ENCODE measurements around the gene KAZN.

Gene KAZN

DNA sequence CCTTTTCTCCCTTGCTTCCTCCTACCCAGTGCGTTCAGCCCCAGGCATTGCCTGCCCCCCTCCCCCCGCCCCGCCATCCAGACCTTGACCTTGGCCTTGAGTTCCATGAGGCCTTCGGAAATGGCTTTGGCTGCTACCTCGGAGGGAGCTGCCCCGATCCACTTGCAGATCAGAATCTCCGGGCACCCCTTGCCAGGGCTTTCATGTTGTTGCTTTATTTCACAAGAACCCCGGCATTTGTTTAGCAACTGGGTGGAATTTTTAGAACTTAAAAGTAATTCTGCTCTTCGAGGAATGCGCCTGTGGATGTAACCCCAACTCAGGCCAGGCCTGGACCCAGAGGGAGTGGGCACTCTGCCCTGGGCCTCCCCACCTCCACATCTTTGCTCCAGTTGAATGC is 401.0 kb downstream of the KAZN start:
- H3K27me3 ChIP-seq (ENCODE audit: control insufficient read depth, insufficient read depth, low read length): no peaks in the 10 kb centered on the region
- H3K9me3 ChIP-seq (replicated peaks; ENCODE audit: low read length): no peaks in the 10 kb centered on the region
- no peak overlapping the region for H3K4me2 ChIP-seq (ENCODE audit: low read length)
- peaks cover 38% of the 10 kb centered on the region for H3K4me1 ChIP-seq (ENCODE audit: control insufficient read depth, insufficient read depth, low read length)
- no peak overlapping the region for H3K9ac ChIP-seq (ENCODE audit: low read depth, low read length)
- H3K4me3 ChIP-seq (ENCODE audit: low read length): no peak overlapping the region
- no peaks in the 10 kb centered on the region for H3K36me3 ChIP-seq (ENCODE audit: insufficient read depth, low read length)

DNA sequence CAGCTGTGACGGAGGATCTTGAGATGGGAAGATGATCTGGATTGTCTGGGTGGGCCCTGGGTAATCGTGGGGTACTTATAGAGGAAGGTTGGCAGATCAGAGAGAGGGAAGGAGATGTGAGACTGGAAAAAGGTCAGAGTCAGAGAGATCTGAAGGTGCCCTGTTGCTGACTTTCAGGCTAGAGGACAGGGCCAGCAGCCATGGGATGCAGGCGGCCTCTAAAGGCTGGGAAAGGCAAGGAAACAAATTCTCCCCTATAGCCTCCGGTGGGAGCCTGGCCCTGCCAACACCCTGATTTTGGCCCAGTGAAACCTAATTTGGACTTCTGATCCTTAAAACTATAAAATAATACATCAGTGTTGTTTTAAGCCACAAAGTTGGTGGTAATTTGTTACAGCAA is 401.5 kb downstream of the KAZN start:
- Histone ChIP-seq H3K27me3 (ENCODE audit: control insufficient read depth, insufficient read depth, low read length) (no peaks in the 10 kb centered on the region), H3K36me3 (ENCODE audit: insufficient read depth, low read length) (no peaks in the 10 kb centered on the region), H3K9me3 (replicated peaks; ENCODE audit: low read length) (no peaks in the 10 kb centered on the region), H3K4me2 (ENCODE audit: low read length) (no peak overlapping the region), H3K9ac (ENCODE audit: low read depth, low read length) (no peak overlapping the region), H3K4me3 (ENCODE audit: low read length) (no peak overlapping the region), H3K4me1 (ENCODE audit: control insufficient read depth, insufficient read depth, low read length) (peaks cover 35% of the 10 kb centered on the region)

DNA sequence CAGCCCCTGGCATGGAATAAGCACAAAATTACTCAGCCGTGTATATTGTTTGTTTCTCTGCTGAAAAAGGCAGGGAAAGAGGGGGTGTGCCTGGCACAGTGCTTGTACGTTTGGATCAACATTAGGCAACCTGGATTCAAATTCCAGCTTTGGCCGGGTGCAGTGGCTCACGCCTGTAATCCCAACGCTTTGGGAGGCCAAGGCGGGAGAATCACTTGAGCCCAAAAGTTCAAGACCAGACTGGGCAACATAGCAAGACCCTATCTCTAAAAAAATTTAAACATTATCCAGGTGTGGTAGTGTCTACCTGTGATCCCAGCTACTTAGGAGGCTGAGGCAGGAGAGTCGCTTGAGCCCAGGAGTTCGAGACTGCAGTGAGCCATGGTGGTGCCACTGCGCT is 402.2 kb downstream of the KAZN start:
- Histone ChIP-seq H3K9me3 (replicated peaks; ENCODE audit: low read length) (no peaks in the 10 kb centered on the region), H3K4me3 (ENCODE audit: low read length) (no peak overlapping the region), H3K9ac (ENCODE audit: low read depth, low read length) (no peak overlapping the region), H3K27me3 (ENCODE audit: control insufficient read depth, insufficient read depth, low read length) (no peaks in the 10 kb centered on the region), H3K4me1 (ENCODE audit: control insufficient read depth, insufficient read depth, low read length) (peaks cover 28% of the 10 kb centered on the region), H3K4me2 (ENCODE audit: low read length) (no peak overlapping the region), H3K36me3 (ENCODE audit: insufficient read depth, low read length) (no peaks in the 10 kb centered on the region)

DNA sequence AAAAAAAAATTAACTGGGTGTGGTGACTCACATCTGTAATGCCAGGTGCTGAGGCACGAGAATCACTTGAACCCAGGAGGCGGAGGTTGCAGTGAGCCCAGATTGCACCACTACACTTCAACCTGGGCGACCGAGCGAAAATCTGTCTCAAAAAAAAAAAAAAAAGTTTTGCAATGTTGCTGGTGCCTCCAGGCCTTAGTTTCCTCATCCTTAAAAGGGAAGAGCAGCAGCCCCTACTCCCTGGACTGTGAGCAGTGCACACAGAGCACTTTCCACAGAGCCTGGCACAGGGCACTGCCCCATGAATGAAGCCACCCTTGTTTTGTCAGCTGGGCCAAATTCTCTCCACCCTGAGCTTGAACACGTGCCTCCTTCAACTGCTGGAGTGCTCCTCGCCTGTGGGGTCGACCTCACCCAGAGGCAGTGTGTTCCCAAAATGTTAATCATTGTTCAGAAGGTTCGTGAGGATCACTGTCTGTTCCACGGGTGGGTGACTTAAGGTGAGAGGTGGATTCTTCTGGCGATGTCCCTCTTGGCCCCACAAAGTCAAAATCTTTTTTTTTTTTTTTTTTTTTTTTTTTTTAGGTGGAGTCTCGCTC is 402.9 kb downstream of the KAZN start:
- peaks cover 21% of the 10 kb centered on the region for H3K4me1 ChIP-seq (ENCODE audit: control insufficient read depth, insufficient read depth, low read length)
- no peak overlapping the region for H3K4me2 ChIP-seq (ENCODE audit: low read length)
- no peaks in the 10 kb centered on the region for H3K36me3 ChIP-seq (ENCODE audit: insufficient read depth, low read length)
- no peaks in the 10 kb centered on the region for H3K27me3 ChIP-seq (ENCODE audit: control insufficient read depth, insufficient read depth, low read length)
- H3K9me3 ChIP-seq (replicated peaks; ENCODE audit: low read length): no peaks in the 10 kb centered on the region
- H3K4me3 ChIP-seq (ENCODE audit: low read length): no peak overlapping the region
- no peak overlapping the region for H3K9ac ChIP-seq (ENCODE audit: low read depth, low read length)

DNA sequence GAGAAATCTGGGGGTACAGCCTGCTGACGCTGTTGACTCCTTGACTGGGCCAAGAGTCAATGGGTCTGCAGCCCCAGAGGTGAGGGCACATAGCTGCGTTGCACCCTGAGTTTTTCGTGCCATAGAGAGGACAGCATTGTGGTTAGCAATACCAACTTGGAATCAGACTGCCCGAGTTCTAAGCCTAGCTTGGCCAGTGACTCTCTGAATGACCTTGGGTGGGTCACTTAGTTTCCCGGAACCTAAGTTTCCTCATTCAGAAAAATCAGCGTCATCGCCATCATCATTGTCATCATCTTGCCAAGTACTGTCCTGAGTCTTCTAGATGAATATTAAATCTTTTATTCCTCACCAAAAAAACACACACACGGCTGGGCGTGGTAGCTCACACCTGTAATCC is 403.8 kb downstream of the KAZN start:
- no peaks in the 10 kb centered on the region for H3K36me3 ChIP-seq (ENCODE audit: insufficient read depth, low read length)
- no peak overlapping the region for H3K4me2 ChIP-seq (ENCODE audit: low read length)
- H3K27me3 ChIP-seq (ENCODE audit: control insufficient read depth, insufficient read depth, low read length): no peaks in the 10 kb centered on the region
- H3K9ac ChIP-seq (ENCODE audit: low read depth, low read length): no peak overlapping the region
- no peak overlapping the region for H3K4me3 ChIP-seq (ENCODE audit: low read length)
- H3K9me3 ChIP-seq (replicated peaks; ENCODE audit: low read length): no peaks in the 10 kb centered on the region
- H3K4me1 ChIP-seq (ENCODE audit: control insufficient read depth, insufficient read depth, low read length): peaks cover 14% of the 10 kb centered on the region

DNA sequence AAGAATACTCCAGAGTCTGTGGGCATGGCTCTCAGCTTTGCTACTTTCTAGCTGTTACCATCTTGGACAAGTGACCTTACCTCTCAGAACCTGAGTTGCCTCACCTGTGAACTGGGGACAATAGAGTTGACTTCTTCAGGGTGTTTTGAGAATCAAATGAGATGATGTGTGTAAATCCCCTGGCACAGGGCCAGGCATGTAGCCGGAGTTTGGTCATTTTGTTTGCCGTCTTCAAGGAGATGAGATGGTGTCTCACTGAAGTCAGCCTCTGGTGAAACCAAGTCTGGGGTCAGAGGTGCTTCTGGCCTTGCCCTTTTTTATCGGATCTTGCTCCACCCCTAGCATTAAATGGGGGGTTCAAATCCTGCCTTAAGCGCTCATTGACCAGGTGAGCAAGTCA is 405.9 kb downstream of the KAZN start:
- Histone ChIP-seq H3K4me2 (ENCODE audit: low read length) (no peak overlapping the region), H3K4me3 (ENCODE audit: low read length) (no peak overlapping the region), H3K9ac (ENCODE audit: low read depth, low read length) (no peak overlapping the region), H3K9me3 (replicated peaks; ENCODE audit: low read length) (no peaks in the 10 kb centered on the region), H3K36me3 (ENCODE audit: insufficient read depth, low read length) (peaks cover 9% of the 10 kb centered on the region), H3K4me1 (ENCODE audit: control insufficient read depth, insufficient read depth, low read length) (peaks cover 3% of the 10 kb centered on the region), H3K27me3 (ENCODE audit: control insufficient read depth, insufficient read depth, low read length) (no peaks in the 10 kb centered on the region)

DNA sequence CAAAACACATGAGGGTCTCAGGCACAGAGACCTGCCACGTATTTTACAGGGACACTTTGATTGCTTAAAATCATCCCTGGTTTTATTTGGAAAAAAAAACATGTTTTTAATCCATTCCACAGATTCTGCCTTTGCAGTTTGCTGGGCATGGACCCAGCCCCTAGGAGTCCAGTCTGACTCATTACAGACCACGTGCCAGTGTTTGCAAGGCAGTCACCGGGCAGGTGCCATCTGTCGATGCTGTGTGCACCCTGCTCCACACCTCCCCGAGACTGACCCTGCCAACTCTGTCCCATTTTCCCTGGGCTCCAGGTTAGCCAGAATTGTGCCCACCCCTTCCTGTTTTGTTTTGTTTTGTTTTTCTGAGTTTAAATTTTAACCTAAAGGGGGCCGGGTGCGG is 406.6 kb downstream of the KAZN start:
- no peak overlapping the region for H3K9ac ChIP-seq (ENCODE audit: low read depth, low read length)
- H3K4me1 ChIP-seq (ENCODE audit: control insufficient read depth, insufficient read depth, low read length): peaks cover 3% of the 10 kb centered on the region
- H3K36me3 ChIP-seq (ENCODE audit: insufficient read depth, low read length): peaks cover 9% of the 10 kb centered on the region
- H3K4me2 ChIP-seq (ENCODE audit: low read length): no peak overlapping the region
- H3K27me3 ChIP-seq (ENCODE audit: control insufficient read depth, insufficient read depth, low read length): no peaks in the 10 kb centered on the region
- no peaks in the 10 kb centered on the region for H3K9me3 ChIP-seq (replicated peaks; ENCODE audit: low read length)
- H3K4me3 ChIP-seq (ENCODE audit: low read length): no peak overlapping the region

DNA sequence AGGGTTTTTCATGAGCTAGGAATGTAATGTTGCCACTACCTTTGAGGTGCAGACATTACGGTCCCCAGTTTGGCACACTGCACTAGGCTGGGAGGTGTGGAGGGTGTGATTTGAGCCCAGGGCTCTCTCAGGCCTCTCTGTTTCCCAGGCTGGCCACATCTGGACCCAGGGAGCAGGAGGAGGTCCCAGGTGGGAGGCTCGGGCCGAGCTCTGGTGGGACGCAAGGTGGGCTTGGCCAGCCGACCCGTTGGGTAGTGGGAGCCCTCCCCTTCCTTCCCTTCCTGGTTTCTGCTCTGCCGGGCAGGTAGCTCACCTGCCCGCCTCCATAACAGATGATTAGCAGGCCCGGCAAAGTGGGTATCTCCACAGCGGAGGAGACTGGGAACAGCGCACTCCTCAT is 408.9 kb downstream of the KAZN start:
- no peak overlapping the region for H3K9ac ChIP-seq (ENCODE audit: low read depth, low read length)
- H3K9me3 ChIP-seq (replicated peaks; ENCODE audit: low read length): no peaks in the 10 kb centered on the region
- no peak overlapping the region for H3K4me3 ChIP-seq (ENCODE audit: low read length)
- H3K4me2 ChIP-seq (ENCODE audit: low read length): no peak overlapping the region
- peaks cover 9% of the 10 kb centered on the region for H3K36me3 ChIP-seq (ENCODE audit: insufficient read depth, low read length)
- peaks cover 3% of the 10 kb centered on the region for H3K4me1 ChIP-seq (ENCODE audit: control insufficient read depth, insufficient read depth, low read length)
- no peaks in the 10 kb centered on the region for H3K27me3 ChIP-seq (ENCODE audit: control insufficient read depth, insufficient read depth, low read length)

DNA sequence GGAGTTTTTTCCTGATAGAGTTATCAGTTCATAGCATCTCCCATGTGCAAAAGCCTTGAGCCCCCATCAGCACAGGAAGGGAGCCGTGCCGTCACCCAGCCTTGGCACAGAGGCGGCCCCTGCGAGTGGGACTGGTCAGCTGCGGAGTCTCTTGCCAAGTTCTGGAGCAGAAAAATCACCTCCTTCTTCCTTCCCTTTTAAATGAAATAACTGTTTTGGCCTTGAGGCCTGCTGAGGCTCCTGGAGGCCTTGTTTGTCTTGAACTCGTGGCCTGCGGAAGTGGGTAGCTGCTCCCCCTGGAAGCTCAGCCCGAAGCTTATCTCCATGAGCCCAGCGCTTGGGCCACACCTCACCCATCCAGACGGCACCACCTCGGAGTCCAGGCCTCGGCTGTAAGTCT is 409.4 kb downstream of the KAZN start:
- no peak overlapping the region for H3K4me2 ChIP-seq (ENCODE audit: low read length)

DNA sequence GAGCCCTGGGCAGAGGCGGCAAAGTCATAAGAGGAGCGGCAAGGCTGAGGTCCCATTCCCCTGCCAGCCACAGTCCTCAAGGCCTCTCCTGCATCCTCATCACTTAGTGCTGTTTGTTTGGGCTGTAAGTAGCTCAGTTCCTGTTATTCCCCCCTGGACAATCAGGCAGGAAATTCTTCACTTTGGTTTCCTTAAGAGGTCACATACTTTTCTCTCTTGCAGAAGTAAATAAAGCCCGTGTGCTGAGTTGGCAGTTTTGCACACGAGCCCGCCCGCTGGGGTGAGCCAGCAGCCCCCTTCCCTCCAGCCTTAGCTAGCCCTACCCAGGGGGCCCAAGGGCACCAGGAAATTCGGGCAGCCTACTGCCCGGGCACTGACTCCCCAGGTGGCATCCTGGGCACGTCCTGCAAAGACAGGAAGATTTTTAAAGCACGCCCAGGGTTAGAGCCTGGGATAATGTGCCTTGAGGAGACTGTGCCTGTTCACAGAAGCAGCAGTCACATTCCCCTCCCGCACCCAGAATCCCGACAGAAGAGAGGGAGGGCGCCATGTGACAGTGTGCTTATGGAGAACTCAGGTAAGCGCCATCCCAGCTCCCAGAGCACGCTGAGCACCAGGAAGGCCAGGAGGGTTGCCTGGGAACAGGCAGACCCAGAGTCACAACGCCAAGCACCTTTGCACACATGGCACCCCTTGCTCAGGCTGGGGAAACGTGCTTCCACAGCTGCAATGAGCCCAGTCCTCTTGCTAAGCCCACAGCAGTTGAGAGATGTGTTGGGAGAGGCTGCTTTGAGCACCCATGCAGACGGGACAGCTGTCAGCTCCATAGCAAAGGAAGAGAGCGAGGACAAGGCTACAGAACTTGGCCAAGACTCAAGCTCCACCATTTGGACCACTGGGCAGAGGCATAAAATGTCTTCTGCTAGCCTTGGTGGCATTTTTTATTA is 410.6 kb downstream of the KAZN start:
- H3K4me2 ChIP-seq (ENCODE audit: low read length): no peak overlapping the region
- H3K9ac ChIP-seq (ENCODE audit: low read depth, low read length): no peak overlapping the region

More for the DNA sequence above, 409.4 kb downstream of the KAZN start:
- Histone ChIP-seq H3K27me3 (ENCODE audit: control insufficient read depth, insufficient read depth, low read length) (no peaks in the 10 kb centered on the region), H3K4me3 (ENCODE audit: low read length) (no peak overlapping the region), H3K9ac (ENCODE audit: low read depth, low read length) (no peak overlapping the region), H3K36me3 (ENCODE audit: insufficient read depth, low read length) (peaks cover 9% of the 10 kb centered on the region), H3K9me3 (replicated peaks; ENCODE audit: low read length) (no peaks in the 10 kb centered on the region), H3K4me1 (ENCODE audit: control insufficient read depth, insufficient read depth, low read length) (peaks cover 3% of the 10 kb centered on the region)

DNA sequence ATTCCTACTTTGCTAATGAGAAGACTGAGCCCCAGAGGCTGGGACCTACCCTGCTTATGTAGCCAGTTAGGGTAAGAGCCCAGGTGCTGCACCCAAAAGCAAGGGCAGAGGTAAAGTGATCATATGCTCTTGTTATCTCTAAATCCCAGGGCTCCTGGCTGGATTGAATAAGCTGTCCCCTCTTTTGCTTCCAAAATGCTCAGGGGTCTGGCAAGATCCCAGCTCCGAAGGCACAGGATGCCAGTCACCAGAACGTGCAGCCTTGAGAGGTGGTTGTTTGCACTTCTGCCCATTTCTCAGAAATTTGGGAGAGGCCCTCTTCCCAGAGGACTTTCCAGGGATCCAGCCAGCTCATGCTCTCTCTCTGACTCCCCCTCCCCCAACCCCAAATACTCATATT is 412.7 kb downstream of the KAZN start:
- no peaks in the 10 kb centered on the region for H3K4me1 ChIP-seq (ENCODE audit: control insufficient read depth, insufficient read depth, low read length)

More for the DNA sequence above, 410.6 kb downstream of the KAZN start:
- Histone ChIP-seq H3K27me3 (ENCODE audit: control insufficient read depth, insufficient read depth, low read length) (no peaks in the 10 kb centered on the region), H3K4me1 (ENCODE audit: control insufficient read depth, insufficient read depth, low read length) (peaks cover 3% of the 10 kb centered on the region), H3K9me3 (replicated peaks; ENCODE audit: low read length) (no peaks in the 10 kb centered on the region), H3K4me3 (ENCODE audit: low read length) (no peak overlapping the region), H3K36me3 (ENCODE audit: insufficient read depth, low read length) (peaks cover 9% of the 10 kb centered on the region)

DNA sequence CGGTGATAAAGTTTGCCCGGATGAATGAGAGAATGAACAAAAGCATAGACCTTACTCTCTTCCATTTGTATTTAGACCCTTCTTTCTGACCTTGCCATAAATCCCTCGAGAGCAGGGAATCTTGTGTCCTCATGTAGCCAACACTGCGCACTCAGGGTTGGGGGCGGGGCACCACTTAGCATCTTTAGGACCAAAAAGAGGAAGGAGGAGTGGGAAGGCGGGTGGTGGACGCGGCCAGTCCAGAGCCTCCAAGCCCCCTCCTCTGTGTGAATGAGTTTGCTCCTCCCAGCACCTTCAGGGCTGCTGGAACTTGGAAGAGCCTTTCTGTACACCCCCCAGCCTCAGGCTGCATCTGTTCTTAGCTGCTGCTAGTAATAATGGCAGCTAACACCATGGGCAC is 413.2 kb downstream of the KAZN start:
- H3K9me3 ChIP-seq (replicated peaks; ENCODE audit: low read length): no peaks in the 10 kb centered on the region
- H3K27me3 ChIP-seq (ENCODE audit: control insufficient read depth, insufficient read depth, low read length): no peaks in the 10 kb centered on the region
- no peak overlapping the region for H3K4me3 ChIP-seq (ENCODE audit: low read length)
- no peak overlapping the region for H3K4me2 ChIP-seq (ENCODE audit: low read length)
- H3K36me3 ChIP-seq (ENCODE audit: insufficient read depth, low read length): peaks cover 9% of the 10 kb centered on the region
- no peaks in the 10 kb centered on the region for H3K4me1 ChIP-seq (ENCODE audit: control insufficient read depth, insufficient read depth, low read length)
- no peak overlapping the region for H3K9ac ChIP-seq (ENCODE audit: low read depth, low read length)

More for the DNA sequence above, 412.7 kb downstream of the KAZN start:
- Histone ChIP-seq H3K27me3 (ENCODE audit: control insufficient read depth, insufficient read depth, low read length) (no peaks in the 10 kb centered on the region), H3K9ac (ENCODE audit: low read depth, low read length) (no peak overlapping the region), H3K4me2 (ENCODE audit: low read length) (no peak overlapping the region), H3K36me3 (ENCODE audit: insufficient read depth, low read length) (peaks cover 9% of the 10 kb centered on the region), H3K4me3 (ENCODE audit: low read length) (no peak overlapping the region), H3K9me3 (replicated peaks; ENCODE audit: low read length) (no peaks in the 10 kb centered on the region)

All from skeletal muscle satellite cell (primary cell).